Endothelial cell of umbilical vein (primary cell): Measurements from ENCODE around the gene PGLYRP1. TPM values are rescaled to one million over a fixed set of nuclear protein-coding genes. Genes with fewer than 3 reads are reported as not detected.

ENCODE experiments used
- BruUV-seq: library from RNA; stranded (reverse); fragments of 400-500 nt; replicated peaks from 2 replicates; lab custom pipeline; 2021; lab: Mats Ljungman, UMichigan
- CTCF ChIA-PET: fragments of 300-600, 350-600 bp; sonication (Branson Sonifier 250); formaldehyde crosslinking; loops from one replicate; lab custom pipeline; 2021; ENCODE audit warnings: antibody characterized with exemption, inconsistent platforms; lab: Charles Lee
- POLR2A ChIA-PET: fragments of 300-600, 350-600 bp; sonication (Branson Sonifier 250); formaldehyde crosslinking; loops from one replicate; lab custom pipeline; 2021; ENCODE audit warnings: antibody characterized with exemption, inconsistent platforms; lab: Charles Lee
- DNase-seq: peaks from one replicate; pipeline ENCODE4 v3.0.0-alpha.2; 2011; ENCODE audit warnings: low read depth, low spot score
- FAIRE-seq: peaks from 2 replicates; lab custom pipeline; 2011; peaks lifted over from hg19 to GRCh38; lab: Jason Lieb, UNC
- H2AFZ ChIP-seq: 2 replicates; pipeline ENCODE4 v1.6.0; 2012; ENCODE audit warnings: low read depth, low read length, control low read depth, inconsistent platforms
- H3K27ac ChIP-seq: 2 replicates; pipeline ENCODE4 v1.5.1; 2011; ENCODE audit warnings: low read depth, mild to moderate bottlenecking, control low read depth, low read length, moderate library complexity; ENCODE audit not compliant: insufficient read depth
- H3K27me3 ChIP-seq, 2 experiments: 2 replicates each; pipeline versions ENCODE4 v1.6.0 to v1.6.1; 2011; ENCODE audit warnings: low read length in 2 of 2, mixed read lengths in 1 of 2; ENCODE audit not compliant: control insufficient read depth in 2 of 2, insufficient read depth in 2 of 2
- H3K36me3 ChIP-seq, 2 experiments: 2 replicates in 1 of 2; 3 replicates in 1 of 2; pipeline ENCODE4 v1.5.1; 2011; ENCODE audit warnings: low read length in 2 of 2, mild to moderate bottlenecking in 1 of 2, moderate library complexity in 1 of 2; ENCODE audit not compliant: control insufficient read depth in 2 of 2, insufficient read depth in 2 of 2; ENCODE audit errors: extremely low read depth in 1 of 2
- H3K4me1 ChIP-seq: 3 replicates; pipeline ENCODE4 v1.5.1; 2011; ENCODE audit warnings: mild to moderate bottlenecking, low read length; ENCODE audit not compliant: control insufficient read depth, insufficient read depth; ENCODE audit errors: extremely low read depth
- H3K4me2 ChIP-seq: 2 replicates; pipeline ENCODE4 v1.6.1; 2011; ENCODE audit warnings: low read length, control low read depth, mixed read lengths; ENCODE audit not compliant: insufficient read depth
- H3K4me3 ChIP-seq, 3 experiments: fragments of 200-600 bp in 1 of 3; sonication (generic), shearing (Covaris generic) in 1 of 3; replicated peaks in 1 of 3; 2 replicates each; pipeline ENCODE4 v1.5.1; 2011 to 2016; ENCODE audit warnings: control low read depth in 3 of 3, low read length in 3 of 3, mild to moderate bottlenecking in 2 of 3, inconsistent platforms in 1 of 3, low read depth in 1 of 3, moderate library complexity in 1 of 3; ENCODE audit not compliant: insufficient read depth in 1 of 3
- H3K79me2 ChIP-seq: 2 replicates; pipeline ENCODE4 v1.6.0; 2012; ENCODE audit warnings: low read length, inconsistent platforms; ENCODE audit not compliant: control insufficient read depth, insufficient read depth
- H3K9ac ChIP-seq: replicated peaks from 2 replicates; pipeline ENCODE3; 2011; ENCODE audit warnings: low read length, control low read depth; ENCODE audit not compliant: insufficient read depth; ENCODE audit errors: extremely low read depth
- H3K9me1 ChIP-seq: replicated peaks from 3 replicates; pipeline ENCODE4 v1.6.0; 2011; ENCODE audit warnings: mild to moderate bottlenecking, low read length; ENCODE audit not compliant: control insufficient read depth, insufficient read depth; ENCODE audit errors: extremely low read depth
- H3K9me3 ChIP-seq: replicated peaks from 2 replicates; pipeline ENCODE4 v1.5.1; 2012; ENCODE audit warnings: low read length, inconsistent platforms; ENCODE audit not compliant: control insufficient read depth, insufficient read depth
- H4K20me1 ChIP-seq: replicated peaks from 2 replicates; pipeline ENCODE3; 2011; ENCODE audit warnings: mild to moderate bottlenecking, low read length; ENCODE audit not compliant: control insufficient read depth, insufficient read depth; ENCODE audit errors: extremely low read depth
- CTCF ChIP-seq, 2 donors: IDR thresholded peaks; 1 replicate in 1 of 2; 2 replicates in 1 of 2; pipeline ENCODE4 v1.5.1; 2011; ENCODE audit warnings: low read length in 2 of 2, mild to moderate bottlenecking in 2 of 2, moderate library complexity in 2 of 2, control low read depth in 1 of 2, inconsistent platforms in 1 of 2, low read depth in 1 of 2; ENCODE audit not compliant: insufficient read depth in 1 of 2; ENCODE audit errors: extremely low read depth in 1 of 2
- EZH2 ChIP-seq: IDR thresholded peaks from 2 replicates; pipeline ENCODE4 v1.6.1; 2012; ENCODE audit warnings: borderline replicate concordance, low read depth, mild to moderate bottlenecking, moderate library complexity, low read length, inconsistent platforms; ENCODE audit not compliant: severe bottlenecking
- FOS ChIP-seq: IDR thresholded peaks from 2 replicates; pipeline ENCODE4 v1.6.1; 2011; ENCODE audit warnings: mild to moderate bottlenecking, low read length, moderate library complexity, borderline replicate concordance; ENCODE audit not compliant: insufficient read depth
- GATA2 ChIP-seq: IDR thresholded peaks from 2 replicates; pipeline ENCODE4 v1.7.0; 2011; ENCODE audit warnings: low read depth, mild to moderate bottlenecking, moderate library complexity, mixed read lengths, low read length; ENCODE audit not compliant: insufficient read length, insufficient read depth
- JUN ChIP-seq: IDR thresholded peaks from 2 replicates; pipeline ENCODE4 v1.6.1; 2011; ENCODE audit warnings: borderline replicate concordance, low read depth; ENCODE audit not compliant: insufficient read length, insufficient read depth
- MYC ChIP-seq: IDR thresholded peaks from one replicate; pipeline ENCODE4 v1.6.1; 2011; ENCODE audit warnings: mild to moderate bottlenecking, low read depth, low read length
- POLR2A ChIP-seq: IDR thresholded peaks from 2 replicates; pipeline ENCODE4 v1.6.1; 2012; ENCODE audit warnings: low read depth, mild to moderate bottlenecking, control low read depth, low read length
- POLR2AphosphoS5 ChIP-seq: IDR thresholded peaks from 2 replicates; pipeline ENCODE4 v1.6.1; 2012; ENCODE audit warnings: low read depth, mild to moderate bottlenecking, control low read depth, low read length, moderate library complexity; ENCODE audit not compliant: insufficient read depth
- dilution Hi-C: fragments of 300-500 bp; cut with MboI; formaldehyde crosslinking; loops from one replicate; pipeline ENCODE4 v1.15.0; 2019; ENCODE audit warnings: low sequenced_read_pairs; ENCODE audit not compliant: extremely low pct_ligation_motif_present
- intact Hi-C: fragments of 100-400 bp; cut with micrococcal nuclease; formaldehyde crosslinking; loops from one replicate; pipeline ENCODE4 v1.10.0; 2022
- polyA plus RNA-seq, 4 experiments: library from polyadenylated mRNA; depleted of rRNA in 3 of 4; stranded (reverse) in 3 of 4; unstranded in 1 of 4; fragments of >200 nt; gene quantifications; 2 replicates each; pipeline versions ENCODE4 v1.2.1 to v1.2.3, GENCODE V29; 2011 to 2012; ENCODE audit warnings: missing spikeins in 1 of 4
- total RNA-seq: library from RNA; stranded (reverse); gene quantifications from 2 replicates; pipeline ENCODE4 v1.2.3, GENCODE V29; 2021
- TF ChIP-seq, protein P1 (sequence below): IDR thresholded peaks from 2 replicates; pipeline ENCODE4 v1.6.1; 2011; ENCODE audit not compliant: insufficient read depth, insufficient read length

The PGLYRP1 gene
- total and polyA plus RNA-seq, 2 donors (not counting 3 experiments of a cell fraction or from before 2014, with no cell fraction given), result not detected

DNA sequence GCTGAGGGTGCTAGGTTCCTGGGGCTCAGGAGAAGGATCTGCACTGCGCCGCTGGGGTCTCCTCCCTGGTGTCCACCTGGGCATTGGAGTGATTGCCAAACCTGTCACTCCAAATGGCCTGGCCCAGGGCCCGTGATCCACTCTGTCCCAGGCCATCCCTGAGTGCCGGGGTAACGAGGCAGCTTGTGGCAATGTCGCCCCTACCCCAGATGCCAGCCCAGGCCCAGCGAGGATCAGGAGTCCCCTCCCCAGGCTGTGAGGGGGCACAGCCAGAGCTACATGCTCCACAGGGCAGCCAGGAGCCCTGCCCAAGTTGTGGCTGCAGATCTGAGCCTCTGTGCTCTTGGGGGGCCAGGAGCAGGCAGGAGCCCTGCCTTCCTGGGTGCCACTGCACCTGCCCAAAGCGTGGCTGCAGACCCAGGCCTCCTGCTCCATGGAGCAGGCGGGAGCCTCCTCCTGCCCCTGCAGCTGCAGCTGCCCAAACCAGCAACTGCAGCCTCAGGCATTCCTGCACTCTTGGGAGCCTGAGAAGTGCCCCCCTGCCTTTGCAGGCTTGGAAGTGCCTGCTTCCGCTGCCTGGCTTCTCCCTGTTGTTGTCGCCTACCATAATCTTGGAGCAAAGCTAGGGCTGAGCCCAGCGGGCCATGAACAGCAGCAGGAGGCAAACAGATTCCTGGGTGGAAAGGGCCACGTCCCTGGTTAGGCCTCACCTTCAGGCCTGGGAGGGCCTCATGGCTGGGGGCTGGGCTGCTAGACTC, 13.3 kb upstream of the PGLYRP1 start:
- dilution Hi-C loops (no loop called here), intact Hi-C loops (no loop called here)
- Histone ChIP-seq H3K36me3 (no peaks in the 10 kb centered on the region), H3K4me2 (no peak overlapping the region), H3K4me1 (no peaks in the 10 kb centered on the region), H3K9me3 (no peaks in the 10 kb centered on the region), H4K20me1 (no peaks in the 10 kb centered on the region), H3K27me3 (peaks cover under 1 to 7% of the 10 kb centered on the region in 2 experiments), H3K4me3 (no peak overlapping the region), H3K9ac (no peak overlapping the region), H3K27ac (no peak overlapping the region), H2AFZ (no peak overlapping the region), H3K79me2 (no peaks in the 10 kb centered on the region), H3K9me1 (no peaks in the 10 kb centered on the region)
- CTCF ChIA-PET, result interaction anchor here (1.8 to 6.3 kb wide), 3 partner anchors 8 to 41 kb away, joined by 6 to 77 read pairs (median 16); no protein-coding TSS in a partner anchor
- POLR2A ChIA-PET, result no interaction called here
- FAIRE-seq (no peak), DNase-seq (no peak)
- no TSS peak for BruUV-seq
- TF ChIP-seq GATA2, result no peak
- TF ChIP-seq, protein P1, sequence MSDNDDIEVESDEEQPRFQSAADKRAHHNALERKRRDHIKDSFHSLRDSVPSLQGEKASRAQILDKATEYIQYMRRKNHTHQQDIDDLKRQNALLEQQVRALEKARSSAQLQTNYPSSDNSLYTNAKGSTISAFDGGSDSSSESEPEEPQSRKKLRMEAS, result no peak

DNA sequence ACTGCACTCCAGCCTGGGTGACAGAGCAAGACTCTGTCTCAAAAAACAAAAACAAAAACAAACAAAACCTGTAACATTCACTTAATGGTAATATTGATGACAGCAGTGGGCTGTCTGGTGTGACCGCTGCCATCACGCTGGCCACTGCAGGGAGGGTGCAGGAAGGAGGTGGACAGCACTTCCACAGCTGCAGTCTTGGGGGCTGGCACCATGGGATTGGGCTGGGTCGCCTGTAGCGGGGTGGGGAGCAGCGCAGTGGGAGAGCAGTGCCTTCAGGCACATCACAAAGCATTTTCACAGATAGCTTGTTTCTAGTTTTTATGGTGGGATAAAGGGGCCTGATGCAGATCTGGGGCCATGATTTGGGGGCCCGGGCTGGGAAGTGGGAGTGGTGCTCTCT, 12.7 kb upstream of the PGLYRP1 start:
- BruUV-seq, result no TSS peak
- CTCF ChIA-PET, result interaction anchor here (6.3 kb wide), 1 partner anchor 42 kb away, joined by 77 read pairs; no protein-coding TSS in a partner anchor
- intact Hi-C loops, result no loop called here

More for the DNA sequence above, 12.7 kb upstream of the PGLYRP1 start:
- Histone ChIP-seq H3K9me3 (no peaks in the 10 kb centered on the region), H3K9ac (no peak overlapping the region), H3K27ac (no peak overlapping the region), H3K9me1 (no peaks in the 10 kb centered on the region), H4K20me1 (no peaks in the 10 kb centered on the region), H3K4me2 (no peak overlapping the region), H2AFZ (no peak overlapping the region), H3K79me2 (no peaks in the 10 kb centered on the region), H3K4me3 (no peak overlapping the region), H3K36me3 (no peaks in the 10 kb centered on the region), H3K27me3 (peaks cover 0 to 6% of the 10 kb centered on the region in 2 experiments), H3K4me1 (no peaks in the 10 kb centered on the region)
- dilution Hi-C loops, result no loop called here
- FAIRE-seq (no peak), DNase-seq (no peak)
- TF ChIP-seq MYC (no peak), EZH2 (no peak), CTCF (IDR thresholded peaks at IDR 0.05; ENCODE audit: extremely low read depth in 1 of 2, insufficient read depth in 1 of 2, low read depth in 1 of 2, low read length in 2 of 2) (no peak), GATA2 (no peak), JUN (no peak), FOS (no peak), POLR2A (no peak), POLR2AphosphoS5 (no peak)
- TF ChIP-seq, protein P1, result no peak
- POLR2A ChIA-PET, result no interaction called here
